Endothelial cell of hepatic sinusoid (primary cell): ENCODE results near the gene HSF2BP.
"Not testable (repeated sequence)": the region's sequence is repeated elsewhere in the genome, so short reads cannot be mapped to it uniquely, and the experiment has no call there.

Experiments used
- in situ Hi-C: cut with HindIII; loops from 2 replicates; pipeline ENCODE4 v1.10.0; 2017; ENCODE audit warnings: low sequenced_read_pairs

The HSF2BP gene

GRCh38 chr21:43688906-43689305, 29.6 kb upstream of the HSF2BP start:
- in situ Hi-C loops: loop anchor here (5.0 kb wide), 1 partner anchor 83 kb away; no protein-coding TSS in a partner anchor

GRCh38 chr21:43687566-43688399, 28.5 kb upstream of the HSF2BP start:
- in situ Hi-C loops: loop anchor here (5.0 kb wide), 1 partner anchor 85 kb away; no protein-coding TSS in a partner anchor

- in situ Hi-C loops: loop anchor here (5.0 kb wide), 1 partner anchor 85 kb away; no protein-coding TSS in a partner anchor
Measured at GRCh38 chr21:43686811-43687565, 27.7 kb upstream of the HSF2BP start.

- in situ Hi-C loops: no loop called here
Measured at GRCh38 chr21:43684424-43684823, 25.1 kb upstream of the HSF2BP start.

GRCh38 chr21:43681650-43682049, 22.4 kb upstream of the HSF2BP start:
- in situ Hi-C loops: no loop called here

GRCh38 chr21:43680421-43680820, 21.1 kb upstream of the HSF2BP start:
- in situ Hi-C loops: not testable (repeated sequence)

- in situ Hi-C loops: no loop called here
Measured at GRCh38 chr21:43679951-43680350, 20.7 kb upstream of the HSF2BP start.

- in situ Hi-C loops: no loop called here
Measured at GRCh38 chr21:43676391-43676790, 17.1 kb upstream of the HSF2BP start.

GRCh38 chr21:43675871-43676270, 16.6 kb upstream of the HSF2BP start:
- in situ Hi-C loops: no loop called here

GRCh38 chr21:43669828-43670605, 10.7 kb upstream of the HSF2BP start:
- in situ Hi-C loops: no loop called here

- in situ Hi-C loops: no loop called here
Measured at GRCh38 chr21:43667191-43667904, 8.1 kb upstream of the HSF2BP start.

- in situ Hi-C loops: no loop called here
Measured at GRCh38 chr21:43665879-43666278, 6.6 kb upstream of the HSF2BP start.

- in situ Hi-C loops: no loop called here
Measured at GRCh38 chr21:43664358-43664757, 5.1 kb upstream of the HSF2BP start.

GRCh38 chr21:43663033-43663432, 3.7 kb upstream of the HSF2BP start:
- in situ Hi-C loops: no loop called here

- in situ Hi-C loops: no loop called here
Measured at GRCh38 chr21:43662286-43662685, 3.0 kb upstream of the HSF2BP start.

GRCh38 chr21:43658769-43659135, 536 bp downstream of the HSF2BP start:
- in situ Hi-C loops: no loop called here

- in situ Hi-C loops: no loop called here
Measured at GRCh38 chr21:43658088-43658741, 1.1 kb downstream of the HSF2BP start.

GRCh38 chr21:43657355-43658087, 1.8 kb downstream of the HSF2BP start:
- in situ Hi-C loops: no loop called here

- in situ Hi-C loops: no loop called here
Measured at GRCh38 chr21:43654806-43655489, 4.3 kb downstream of the HSF2BP start.
